Heart right ventricle (tissue), 16 donors: ENCODE data around the gene ADARB2. TPM values are rescaled to one million over a fixed set of nuclear protein-coding genes. Genes with fewer than 3 reads are reported as not detected.

Experiments used
- ATAC-seq, 8 donors: fragments of 200-7000 bp; cut with Tn5 transposase; one replicate each; pipeline ENCODE4 v1.9.1; 2020; ENCODE audit warnings: mild to moderate bottlenecking in 8 of 8, moderate library complexity in 8 of 8, moderate number of reproducible peaks in 1 of 8
- DNase-seq, 2 donors: peaks; one replicate each; pipeline ENCODE4 v3.0.0-alpha.2; 2020
- H3K27ac ChIP-seq, 10 donors: fragments of 200-600 bp; sonication (generic) in 2 of 10; one replicate each; pipeline versions ENCODE4 v1.5.0 to v1.8.0; 2020 to 2022; ENCODE audit warnings: mild to moderate bottlenecking in 3 of 10
- H3K27me3 ChIP-seq, 7 donors: fragments of 200-600 bp; one replicate each; pipeline ENCODE4 v1.8.0; 2021 to 2022; ENCODE audit warnings: mild to moderate bottlenecking in 2 of 7
- H3K36me3 ChIP-seq, 9 donors: fragments of 200-600 bp; sonication (generic) in 1 of 9; one replicate each; pipeline versions ENCODE4 v1.5.0 to v1.8.0; 2020 to 2022; ENCODE audit warnings: mild to moderate bottlenecking in 2 of 9
- H3K4me1 ChIP-seq, 9 donors: fragments of 200-600 bp; sonication (generic) in 1 of 9; one replicate each; pipeline versions ENCODE4 v1.5.0 to v1.8.0; 2020 to 2022; ENCODE audit warnings: mild to moderate bottlenecking in 4 of 9
- H3K4me3 ChIP-seq, 10 donors: fragments of 200-600 bp; sonication (generic) in 2 of 10; one replicate each; pipeline versions ENCODE4 v1.5.0 to v1.8.0; 2020 to 2022; ENCODE audit warnings: mild to moderate bottlenecking in 7 of 10, moderate library complexity in 2 of 10
- H3K9me3 ChIP-seq, 11 donors: fragments of 200-600 bp in 10 of 11; sonication (generic) in 2 of 11; one replicate each; pipeline versions ENCODE4 v1.5.0 to v1.8.0; 2013 to 2022; ENCODE audit warnings: mild to moderate bottlenecking in 2 of 11, control low read depth in 1 of 11, moderate library complexity in 1 of 11
- CTCF ChIP-seq, 9 donors: fragments of 200-600 bp; sonication (generic) in 2 of 9; IDR thresholded peaks; one replicate each; pipeline versions ENCODE4 v1.5.0 to v1.8.0; 2021 to 2022; ENCODE audit warnings: antibody characterized with exemption in 9 of 9, mild to moderate bottlenecking in 5 of 9, moderate library complexity in 1 of 9
- WGBS, 2 donors: extraction: QIAGEN DNeasy Blood & Tissue Kit; methylation state at CpG; one replicate each; pipeline ENCODE4 v1.1.7; 2013; ENCODE audit warnings: inconsistent platforms in 1 of 2; 5-methylcytosine and 5-hydroxymethylcytosine counted together
- intact Hi-C, 10 donors: fragments of 100-400 bp; cut with DNase I; formaldehyde crosslinking; loops; one replicate each; pipeline versions ENCODE4 v1.11.1 to v1.14.2; 2022
- polyA plus RNA-seq, 2 donors: library from polyadenylated mRNA; stranded (reverse); fragments of 200-250 nt; gene quantifications; one replicate each; pipeline ENCODE4 v1.2.3, GENCODE V29; 2013
- total RNA-seq, 10 donors: library from RNA; stranded (reverse); fragmentation: NEBNext Ultra II Directional in 3 of 10; extraction: Animal tissue kit (Norgen Biotek cat#: 25700) in 3 of 10; gene quantifications; one replicate each; pipeline versions ENCODE4 v1.2.1 to v1.2.4, GENCODE V29; 2021 to 2023
- donor health status: Arrhythmogenic right ventricular cardiomyopathy.
- donor health status: ischemic (EF 13 %, LVEDD 7.1; RV severe dilation, severe dysfunction).
- donor health status: healthy with polysubstance abuse.
- donor health status: DM: no; HTN: yes; CAD: no.
- donor health status: DM: no; HTN: no; CAD: no.
- donor health status: ischemic (EF 25% LVEDD 6.9; RV normal size, moderate dysfunction).
- donor health status: ischemic (EF 25% LVEDD 5.7; RV mildly dilated, moderate dysfunction).
- donor health status: healthy.
- donor health status: DM: yes; HTN: yes; CAD: no.
- donor health status: Ischemic cardiomyopathy.
- donor health status: ischemic (EF 35%, LVEDD 5.7; RV mildly dilated, moderate dysfunction).
- donor health status: nonischemic (EF 11% LVEDD 7.7; RV severe dilation, severe dysfunction).
- donor health status: DM: yes; HTN: yes; CAD: no.
- donor health status: PGD.
- donor health status: ischemic (EF 29% LVEDD 5.4; RV normal size, mild dysfunction).
- donor health status: nonischemic (EF 23%, LVEDD 6.1; RV moderate dilation, normal function).

The ADARB2 gene
- total and polyA plus RNA-seq, 12 donors = 0.08 to 0.47 (median 0.17) TPM; not detected in 2

DNA sequence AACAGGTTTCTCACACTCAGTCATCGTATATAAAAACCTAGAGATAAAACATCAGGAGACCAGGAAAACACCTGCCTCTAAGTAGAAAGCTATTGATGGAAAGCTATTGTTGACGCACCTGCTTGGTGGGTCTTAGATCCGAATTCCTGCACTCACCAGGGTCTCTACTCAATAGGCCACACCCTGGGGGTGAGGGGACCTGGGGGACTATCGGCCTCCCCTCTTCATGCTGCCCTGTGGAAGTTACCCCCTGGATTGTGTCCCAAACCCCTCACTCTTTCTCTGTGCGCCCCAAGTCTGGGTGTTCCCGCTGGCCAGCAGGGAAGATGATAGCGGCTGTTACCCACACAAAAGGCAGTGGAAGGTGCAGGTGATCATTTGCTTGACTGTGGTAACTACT is 368.1 kb downstream of the ADARB2 start:
- 58 to 61% methylated on average over 7 of the region's 7 CpGs for WGBS, 2 donors
- Histone ChIP-seq H3K9me3 (no peaks in the 10 kb centered on the region), H3K27ac (no peak overlapping the region), H3K36me3 (no peaks in the 10 kb centered on the region), H3K4me3 (no peak overlapping the region), H3K27me3 (peaks cover 0 to 29% (median 12%) of the 10 kb centered on the region in 7 donors), H3K4me1 (no peaks in the 10 kb centered on the region)
- intact Hi-C loops = no loop called here
- no peak for TF ChIP-seq CTCF (IDR thresholded peaks at IDR 0.05)
- ATAC-seq (no peak), DNase-seq (no peak)

- H3K27me3 ChIP-seq = peaks cover 0 to 33% (median 14%) of the 10 kb centered on the region in 7 donors
- 18% methylated on average over 13 to 14 of the region's 14 CpGs for WGBS, 2 donors
- ATAC-seq = peak in 5 of 8 donors; percentile 33 to 70 (median 53)
- H3K9me3 ChIP-seq = no peaks in the 10 kb centered on the region
- peak in 8 of 9 donors; percentile 8 to 58 (median 49) for TF ChIP-seq CTCF (IDR thresholded peaks at IDR 0.05)
- DNase-seq = no peak
- no peaks in the 10 kb centered on the region for H3K4me1 ChIP-seq
- intact Hi-C loops = no loop called here
- H3K4me3 ChIP-seq = no peak overlapping the region
- H3K36me3 ChIP-seq = no peaks in the 10 kb centered on the region
- no peak overlapping the region for H3K27ac ChIP-seq
These were observed 368.5 kb downstream of the ADARB2 start for GRCh38 chr10:1368842-1369171.

GRCh38 chr10:1367938-1368841 is 369.1 kb downstream of the ADARB2 start:
- no peak for TF ChIP-seq CTCF (IDR thresholded peaks at IDR 0.05)
- DNase-seq (no peak), ATAC-seq (no peak)
- Histone ChIP-seq H3K27ac (no peak overlapping the region), H3K9me3 (no peaks in the 10 kb centered on the region), H3K4me1 (no peaks in the 10 kb centered on the region), H3K4me3 (no peak overlapping the region), H3K27me3 (peaks cover 0 to 39% (median 19%) of the 10 kb centered on the region in 7 donors), H3K36me3 (no peaks in the 10 kb centered on the region)
- intact Hi-C loops = no loop called here
- 85% methylated on average over 24 of the region's 24 CpGs for WGBS, 2 donors

DNA sequence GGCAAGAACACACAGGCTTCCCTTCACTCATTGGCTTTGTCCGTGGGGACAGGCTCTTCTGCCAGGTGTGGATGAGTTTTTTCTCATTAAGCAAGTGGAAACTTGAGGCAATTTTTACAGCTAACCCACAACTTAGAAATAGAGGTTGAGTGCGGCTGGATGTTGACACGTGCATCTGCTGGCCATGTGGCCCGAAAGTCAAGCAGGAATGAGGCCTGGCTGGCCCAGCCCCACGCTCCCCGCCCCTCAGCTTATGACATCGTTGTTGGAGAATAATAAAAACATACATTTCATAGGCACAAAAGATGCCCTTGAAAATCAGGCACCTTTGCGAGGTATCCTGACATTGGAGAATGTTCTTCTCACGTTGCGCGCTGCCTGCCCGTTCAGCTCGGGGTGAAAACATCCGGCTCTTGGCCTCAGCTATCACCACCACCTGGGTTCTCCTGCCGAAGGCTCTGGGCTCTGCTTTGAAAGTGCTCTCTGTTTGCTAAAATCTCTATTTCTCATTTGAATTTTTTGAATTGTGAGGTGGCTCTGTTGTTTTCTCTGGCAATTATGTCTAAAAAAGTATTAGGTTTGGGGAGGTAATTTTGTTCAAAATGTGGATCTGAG is 370.4 kb downstream of the ADARB2 start:
- Histone ChIP-seq H3K36me3 (no peaks in the 10 kb centered on the region), H3K4me3 (no peak overlapping the region), H3K4me1 (no peaks in the 10 kb centered on the region), H3K27ac (no peak overlapping the region), H3K27me3 (peaks cover 0 to 51% (median 30%) of the 10 kb centered on the region in 7 donors), H3K9me3 (no peaks in the 10 kb centered on the region)
- intact Hi-C loops = no loop called here
- TF ChIP-seq CTCF (IDR thresholded peaks at IDR 0.05) = no peak
- no peak for DNase-seq
- 87 to 92% methylated on average over 15 of the region's 15 CpGs for WGBS, 2 donors
- ATAC-seq = no peak
